22Rv1 (cell line): ENCODE results near the gene PCDHB16.
"Not testable (repeated sequence)": the region's sequence is repeated elsewhere in the genome, so short reads cannot be mapped to it uniquely, and the experiment has no call there.

Source experiments
- CTCF ChIP-seq: fragments of 450-650 bp; IDR thresholded peaks from 2 replicates; pipeline ENCODE4 v1.5.1; 2017; ENCODE audit warnings: mild to moderate bottlenecking
- ZFX ChIP-seq: fragments of 450-650 bp; IDR thresholded peaks from 2 replicates; pipeline ENCODE4 v1.6.1; 2017; ENCODE audit warnings: antibody characterized with exemption, borderline replicate concordance

GRCh38 chr5:141189131-141189530 is 6.9 kb downstream of the PCDHB16 start:
- not testable (repeated sequence) for TF ChIP-seq CTCF, ZFX
